ENCODE data around the gene PCAT6.

- no peak for TF ChIP-seq CTCF (conservative IDR thresholded peaks at IDR 0.05; ENCODE audit: low read depth, low read length)
- TF ChIP-seq EZH2 (IDR thresholded peaks at IDR 0.05; ENCODE audit: borderline replicate concordance, low read depth, low read length, poor library complexity, severe bottlenecking) = no peak
These were observed 48.7 kb upstream of the PCAT6 start for GRCh38 chr1:202762019-202762418.

Data from A673 (cell line).